GM12801 (cell line): ENCODE measurements around the gene ANO4.

Experiments used
- CTCF ChIP-seq: IDR thresholded peaks from one replicate; pipeline ENCODE4 v1.5.1; 2011; ENCODE audit warnings: control low read depth; ENCODE audit not compliant: insufficient read length; ENCODE audit errors: extremely low read depth

The ANO4 gene

GRCh38 chr12:101018540-101018939 is 224.0 kb downstream of the ANO4 start:
- no peak for TF ChIP-seq CTCF

- TF ChIP-seq CTCF, result no peak
Observed at GRCh38 chr12:101019201-101019600, 224.6 kb downstream of the ANO4 start.

- TF ChIP-seq CTCF, result no peak
Observed at GRCh38 chr12:101019667-101020066, 225.1 kb downstream of the ANO4 start.

GRCh38 chr12:101021442-101021841 is 226.9 kb downstream of the ANO4 start:
- no peak for TF ChIP-seq CTCF

GRCh38 chr12:101021911-101022388 is 227.4 kb downstream of the ANO4 start:
- no peak for TF ChIP-seq CTCF

- no peak for TF ChIP-seq CTCF
Observed at GRCh38 chr12:101027200-101027599, 232.6 kb downstream of the ANO4 start.

- TF ChIP-seq CTCF, result no peak
Observed at GRCh38 chr12:101027816-101028215, 233.2 kb downstream of the ANO4 start.
